ENCODE data around the gene IL25. TPM values are rescaled to one million over a fixed set of nuclear protein-coding genes. Genes with fewer than 3 reads are reported as not detected.

Gene IL25
- polyA plus RNA-seq, 3 donors, result not detected

GRCh38 chr14:23344481-23344880, 28.1 kb upstream of the IL25 start:
- Histone ChIP-seq H3K9ac (ENCODE audit: insufficient read depth, low read length, poor library complexity, severe bottlenecking) (no peak overlapping the region), H4K20me1 (ENCODE audit: insufficient read depth, low read length) (no peaks in the 10 kb centered on the region), H3K79me2 (ENCODE audit: insufficient read depth, low read length) (no peaks in the 10 kb centered on the region), H3K27me3 (ENCODE audit: control insufficient read depth in 2 of 2, insufficient read depth in 2 of 2, low read length in 2 of 2) (no peaks in the 10 kb centered on the region), H2AFZ (ENCODE audit: insufficient read depth, low read depth, low read length, poor library complexity, severe bottlenecking) (no peak overlapping the region), H3K4me2 (replicated peaks; ENCODE audit: extremely low read depth, low read length, poor library complexity, severe bottlenecking) (no peak overlapping the region), H3K9me3 (replicated peaks in 1 of 2; ENCODE audit: control insufficient read depth in 1 of 2, insufficient read depth in 1 of 2, low read length in 2 of 2) (peaks cover 3 to 6% of the 10 kb centered on the region in 2 donors), H3K4me3 (replicated peaks in 1 of 3; ENCODE audit: low read depth in 2 of 3, low read length in 3 of 3) (no peak overlapping the region), H3K36me3 (replicated peaks in 1 of 2; ENCODE audit: control insufficient read depth in 1 of 2, insufficient read depth in 2 of 2, low read length in 2 of 2) (no peaks in the 10 kb centered on the region), H3K27ac (ENCODE audit: low read depth in 1 of 2, low read length in 2 of 2) (no peak overlapping the region), H3K4me1 (ENCODE audit: control insufficient read depth in 1 of 2, insufficient read depth in 2 of 2, low read length in 2 of 2) (no peaks in the 10 kb centered on the region)
- Mint-ChIP-seq H3K9me3 (peaks cover 3 to 10% (median 7%) of the 10 kb centered on the region in 7 donors), H3K27me3 (ENCODE audit: low read depth in 3 of 3) (peaks cover 1 to 13% (median 11%) of the 10 kb centered on the region in 3 donors), H3K27ac (no peak overlapping the region), H3K4me3 (no peak overlapping the region), H3K36me3 (no peaks in the 10 kb centered on the region), H3K4me1 (no peaks in the 10 kb centered on the region)
- no peak for DNase-seq
- intact Hi-C loops (cut with micrococcal nuclease), result no loop called here
- WGBS (ENCODE audit: insufficient coverage), result 75% methylated on average over 2 of the region's 3 CpGs
- no peak for TF ChIP-seq CTCF (IDR thresholded peaks at IDR 0.05)

DNA sequence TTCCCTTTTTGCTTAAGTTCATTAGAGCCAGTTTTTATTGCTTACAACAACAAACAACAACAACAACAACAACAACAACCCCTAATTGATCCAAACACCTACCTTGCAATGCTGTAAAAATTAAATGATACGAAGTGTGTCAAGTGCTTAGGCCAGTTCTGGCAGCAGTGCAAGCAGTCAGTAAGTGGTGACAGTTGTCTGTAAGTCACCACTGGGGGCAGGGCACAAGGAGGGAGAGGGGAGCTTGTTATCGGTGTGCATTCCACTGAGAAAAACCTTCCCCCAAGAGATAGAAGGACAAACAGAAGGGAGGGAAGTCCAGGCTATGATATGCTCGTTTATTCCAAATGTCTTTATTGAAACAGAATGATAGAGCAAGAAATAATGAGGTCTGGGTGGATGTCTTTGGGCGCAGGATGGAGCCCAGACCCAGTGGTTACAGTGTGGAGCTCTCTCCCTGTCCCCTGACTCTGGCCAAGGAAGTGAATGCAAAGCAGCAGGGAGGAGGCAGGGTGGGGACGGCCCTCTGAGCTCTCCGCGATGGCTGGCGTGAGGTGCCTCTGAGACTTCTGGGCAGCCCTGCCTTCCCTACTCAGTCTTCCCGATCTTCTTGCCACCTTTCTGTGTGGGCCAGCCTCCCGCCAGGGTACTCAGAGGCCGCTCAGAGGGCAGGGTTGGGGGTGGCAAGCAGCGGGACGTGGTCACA, 26.5 kb upstream of the IL25 start:
- no peak overlapping the region for H3K4me3 Mint-ChIP-seq
- Histone ChIP-seq H3K9ac (ENCODE audit: insufficient read depth, low read length, poor library complexity, severe bottlenecking) (no peak overlapping the region), H3K79me2 (ENCODE audit: insufficient read depth, low read length) (no peaks in the 10 kb centered on the region), H3K4me1 (ENCODE audit: control insufficient read depth in 1 of 2, insufficient read depth in 2 of 2, low read length in 2 of 2) (no peaks in the 10 kb centered on the region), H3K4me2 (replicated peaks; ENCODE audit: extremely low read depth, low read length, poor library complexity, severe bottlenecking) (no peak overlapping the region), H3K27me3 (ENCODE audit: control insufficient read depth in 2 of 2, insufficient read depth in 2 of 2, low read length in 2 of 2) (peaks cover 10% of the 10 kb centered on the region in 2 donors), H3K9me3 (replicated peaks in 1 of 2; ENCODE audit: control insufficient read depth in 1 of 2, insufficient read depth in 1 of 2, low read length in 2 of 2) (peaks cover 0 to 3% of the 10 kb centered on the region in 2 donors), H3K27ac (ENCODE audit: low read depth in 1 of 2, low read length in 2 of 2) (no peak overlapping the region), H3K4me3 (replicated peaks in 1 of 3; ENCODE audit: low read depth in 2 of 3, low read length in 3 of 3) (no peak overlapping the region), H2AFZ (ENCODE audit: insufficient read depth, low read depth, low read length, poor library complexity, severe bottlenecking) (no peak overlapping the region), H3K36me3 (replicated peaks in 1 of 2; ENCODE audit: control insufficient read depth in 1 of 2, insufficient read depth in 2 of 2, low read length in 2 of 2) (no peaks in the 10 kb centered on the region), H4K20me1 (ENCODE audit: insufficient read depth, low read length) (no peaks in the 10 kb centered on the region)
- H3K4me1 Mint-ChIP-seq, result no peaks in the 10 kb centered on the region
- intact Hi-C loops (cut with micrococcal nuclease), result no loop called here
- H3K9me3 Mint-ChIP-seq, result peaks cover 2 to 10% (median 4%) of the 10 kb centered on the region in 7 donors
- peak overlapping the region in 1 of 7 donors; percentile 35 for H3K27ac Mint-ChIP-seq
- peaks cover 0 to 2% of the 10 kb centered on the region in 2 donors for H3K36me3 Mint-ChIP-seq
- peaks cover 15 to 28% (median 19%) of the 10 kb centered on the region in 3 donors for H3K27me3 Mint-ChIP-seq (ENCODE audit: low read depth in 3 of 3)
- no peak for DNase-seq
- TF ChIP-seq CTCF (IDR thresholded peaks at IDR 0.05), result no peak
- 91% methylated on average over 9 of the region's 13 CpGs for WGBS (ENCODE audit: insufficient coverage)
